Spinal cord (tissue), 10 donors: ENCODE measurements around the gene CD59. TPM values are rescaled to one million over a fixed set of nuclear protein-coding genes. Genes with fewer than 3 reads are reported as not detected.

ENCODE experiments used
- DNase-seq, 6 donors: peaks; one replicate each; pipeline versions ENCODE4 v3.0.0 to v3.0.0-alpha.2; 2013 to 2015; ENCODE audit warnings: low spot score in 6 of 6, low read depth in 4 of 6
- H3K27ac ChIP-seq: one replicate; pipeline ENCODE4 v1.5.1; 2013; ENCODE audit warnings: low read depth, low read length, control low read depth
- H3K27me3 ChIP-seq: one replicate; pipeline ENCODE4 v1.6.1; 2013; ENCODE audit warnings: low read length; ENCODE audit not compliant: control insufficient read depth, insufficient read depth
- H3K36me3 ChIP-seq: one replicate; pipeline ENCODE4 v1.6.1; 2013; ENCODE audit warnings: low read length; ENCODE audit not compliant: control insufficient read depth, insufficient read depth
- H3K4me1 ChIP-seq: one replicate; pipeline ENCODE4 v1.6.1; 2013; ENCODE audit warnings: low read length; ENCODE audit not compliant: control insufficient read depth, insufficient read depth
- H3K4me3 ChIP-seq: one replicate; pipeline ENCODE4 v1.5.1; 2013; ENCODE audit warnings: low read depth, low read length, control low read depth
- H3K9me3 ChIP-seq: one replicate; pipeline ENCODE4 v1.6.1; 2013; ENCODE audit warnings: low read length; ENCODE audit not compliant: control insufficient read depth, insufficient read depth
- WGBS: methylation state at CpG from one replicate; pipeline ENCODE4 v1.1.5; 2013; ENCODE audit warnings: missing lambda C conversion rate; ENCODE audit not compliant: insufficient coverage; 5-methylcytosine and 5-hydroxymethylcytosine counted together
- polyA plus RNA-seq, 2 donors: library from polyadenylated mRNA; unstranded; fragments of 120-200 nt; gene quantifications; one replicate each; pipeline ENCODE4 v1.2.1, GENCODE V29; 2013; ENCODE audit not compliant: insufficient read length in 2 of 2
- total RNA-seq, 2 donors: library from RNA; depleted of rRNA in 1 of 2; stranded (reverse); fragments of 120-200 nt in 1 of 2; fragments of >200 nt in 1 of 2; gene quantifications; one replicate each; pipeline versions ENCODE4 v1.2.3 to v1.2.4, GENCODE V29; 2013 to 2014
- donor health status: healthy.

The CD59 gene
- total and polyA plus RNA-seq, 4 donors = 123 to 326 (median 159) TPM

DNA sequence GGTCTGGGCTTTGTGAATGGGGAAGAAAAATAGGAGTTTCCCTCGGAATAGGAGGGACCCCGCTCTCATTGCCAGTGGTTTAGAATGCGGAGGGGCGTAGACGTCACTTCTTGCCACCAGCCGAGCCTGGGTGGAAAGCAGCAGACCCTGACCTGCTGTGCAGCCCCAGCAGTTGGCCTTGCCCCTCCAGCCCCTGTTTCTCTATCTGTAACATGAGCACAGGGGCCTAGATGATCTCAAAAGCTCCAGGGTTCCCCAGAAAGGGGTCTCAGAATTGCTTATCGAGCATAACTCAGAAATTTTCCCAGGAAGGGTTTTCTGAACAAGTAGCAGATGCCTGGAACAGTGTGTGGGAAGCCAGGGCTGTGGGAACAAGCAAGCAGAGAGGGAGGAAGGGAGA lies 79.5 kb downstream of the CD59 start:
- Histone ChIP-seq H3K27me3 (no peaks in the 10 kb centered on the region), H3K4me3 (no peak overlapping the region), H3K4me1 (peaks cover 5% of the 10 kb centered on the region), H3K9me3 (no peaks in the 10 kb centered on the region), H3K27ac (no peak overlapping the region), H3K36me3 (peaks cover 29% of the 10 kb centered on the region)
- WGBS = 96% methylated on average over 7 of the region's 7 CpGs
- DNase-seq = no peak

DNA sequence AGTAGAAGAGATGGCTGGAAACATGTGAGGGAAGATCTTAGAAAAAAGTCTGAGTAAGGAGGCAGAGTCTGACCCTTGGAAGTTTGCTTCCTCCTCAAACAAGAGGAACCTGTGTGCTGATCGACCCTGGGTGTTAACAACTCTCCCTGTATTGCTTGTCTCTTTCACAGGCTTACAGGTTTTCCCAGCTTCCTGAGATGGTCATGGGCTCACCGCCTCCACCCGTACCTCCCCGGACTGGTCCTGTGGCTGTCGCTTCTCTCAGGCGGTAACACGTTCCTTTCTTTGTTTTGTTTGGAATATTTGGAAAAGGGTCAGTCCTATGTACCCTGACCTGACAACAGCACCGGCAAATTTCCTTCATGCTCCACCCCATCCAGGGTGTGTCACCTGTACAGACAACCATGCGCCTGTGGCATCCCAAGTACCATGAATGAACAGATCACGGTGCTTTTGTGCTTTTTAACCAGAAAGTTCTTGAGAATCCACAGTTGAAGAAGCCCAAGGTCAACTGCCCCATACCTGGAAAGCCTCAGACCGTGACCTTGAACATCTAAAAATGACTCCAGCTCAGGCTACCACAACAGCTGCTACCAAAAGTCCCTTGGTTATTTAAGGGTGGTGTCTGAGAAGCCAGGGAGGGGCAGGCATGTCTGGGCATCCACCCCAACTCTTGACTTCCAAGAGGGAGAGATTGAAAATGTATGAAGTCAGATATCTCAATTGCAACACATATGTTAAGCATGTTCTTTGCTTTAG lies 80.2 kb downstream of the CD59 start:
- H3K27ac ChIP-seq = no peak overlapping the region
- H3K36me3 ChIP-seq = peaks cover 25% of the 10 kb centered on the region
- no peaks in the 10 kb centered on the region for H3K9me3 ChIP-seq
- H3K4me1 ChIP-seq = peaks cover 5% of the 10 kb centered on the region
- no peak for DNase-seq
- no peaks in the 10 kb centered on the region for H3K27me3 ChIP-seq
- H3K4me3 ChIP-seq = no peak overlapping the region
- 93% methylated on average over 4 of the region's 11 CpGs for WGBS

DNA sequence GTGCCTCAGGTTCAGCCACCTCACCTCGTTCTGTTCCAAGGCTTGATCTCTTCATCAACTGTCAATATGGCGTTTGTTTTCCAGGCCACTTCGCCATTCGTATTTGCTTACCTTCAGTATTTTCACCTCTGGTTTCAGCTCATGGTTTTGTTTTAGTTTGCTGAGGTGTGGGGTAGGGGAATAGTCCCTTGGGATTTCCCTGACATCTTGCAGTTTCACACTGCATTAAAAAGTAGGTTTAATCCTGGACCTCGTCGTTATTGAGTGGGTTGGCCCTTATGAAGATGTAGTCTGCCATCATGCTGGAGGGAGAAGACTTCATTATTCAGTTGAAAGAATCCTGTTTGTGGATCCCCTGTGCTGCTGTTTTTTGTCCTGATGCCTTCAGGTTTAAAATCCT lies 81.6 kb downstream of the CD59 start:
- Histone ChIP-seq H3K9me3 (no peaks in the 10 kb centered on the region), H3K27me3 (no peaks in the 10 kb centered on the region), H3K27ac (no peak overlapping the region), H3K36me3 (peaks cover 21% of the 10 kb centered on the region), H3K4me1 (peaks cover 5% of the 10 kb centered on the region), H3K4me3 (no peak overlapping the region)
- 75% methylated on average over 1 of the region's 6 CpGs for WGBS
- DNase-seq = no peak

Other genes starting within 250 kb of the CD59 start
- not detected for gene C11orf91, start 35.6 kb downstream of the CD59 start, total RNA-seq
- gene C11orf91, start 35.6 kb downstream of the CD59 start, polyA plus RNA-seq = not detected
- gene FBXO3, start 38.1 kb upstream of the CD59 start, total RNA-seq = 10 to 100 TPM; 72.8 to 73.9 TPM
- 10 to 100 TPM; 60.6 to 64.1 TPM for gene FBXO3, start 38.1 kb upstream of the CD59 start, polyA plus RNA-seq
- gene LMO2, start 155.7 kb upstream of the CD59 start, total RNA-seq = 10 to 100 TPM; 22.3 to 72.7 TPM
- gene LMO2, start 155.7 kb upstream of the CD59 start, polyA plus RNA-seq = 10 to 100 TPM; 52.5 to 60.0 TPM